OCI-LY3 (cell line): Measurements from ENCODE around the gene PDE7B.
"Not testable (repeated sequence)": the region's sequence is repeated elsewhere in the genome, so short reads cannot be mapped to it uniquely, and the experiment has no call there.

Source experiments
- H2AFZ ChIP-seq: fragments of 200-600, 300-600 bp; shearing (Covaris generic); 2 replicates; pipeline ENCODE4 v1.6.0; 2014; ENCODE audit warnings: antibody characterized with exemption, low read depth, low read length
- H3K27ac ChIP-seq: fragments of 200-600, 300-600 bp; sonication (generic); 2 replicates; pipeline ENCODE4 v1.5.1; 2014; ENCODE audit warnings: mild to moderate bottlenecking, low read length, moderate library complexity, mixed read lengths
- H3K27me3 ChIP-seq: fragments of 200-600, 300-600 bp; sonication (generic); 2 replicates; pipeline ENCODE4 v1.6.1; 2014; ENCODE audit warnings: low read depth, low read length, mixed read lengths
- H3K36me3 ChIP-seq: fragments of 200-600, 300-600 bp; sonication (generic); replicated peaks from 2 replicates; pipeline ENCODE3; 2014; ENCODE audit warnings: low read depth, low read length, mixed read lengths
- H3K4me1 ChIP-seq: fragments of 300-600, 200-600 bp; sonication (generic); 2 replicates; pipeline ENCODE4 v1.6.1; 2014; ENCODE audit warnings: low read length, mixed read lengths
- H3K4me2 ChIP-seq: fragments of 200-600, 300-600 bp; sonication (generic); 2 replicates; pipeline ENCODE4 v1.6.1; 2014; ENCODE audit warnings: low read length, mixed read lengths
- H3K4me3 ChIP-seq: fragments of 300-600, 200-600 bp; sonication (generic); 2 replicates; pipeline ENCODE4 v1.5.1; 2014; ENCODE audit warnings: antibody characterized with exemption, mild to moderate bottlenecking, low read length, moderate library complexity
- H3K79me2 ChIP-seq: fragments of 300-600, 200-600 bp; shearing (Covaris generic); 2 replicates; pipeline ENCODE4 v1.6.1; 2014; ENCODE audit warnings: mild to moderate bottlenecking, low read length, mixed read lengths
- H3K9ac ChIP-seq: fragments of 300-600, 200-600 bp; shearing (Covaris generic); 2 replicates; pipeline ENCODE4 v1.6.0; 2014; ENCODE audit warnings: mild to moderate bottlenecking, low read length, moderate library complexity
- H3K9me3 ChIP-seq: fragments of 200-600, 300-600 bp; shearing (Covaris generic); 2 replicates; pipeline ENCODE4 v1.6.1; 2014; ENCODE audit warnings: low read length, mixed read lengths; ENCODE audit not compliant: insufficient read depth
- H4K20me1 ChIP-seq: fragments of 200-600, 300-600 bp; sonication (generic); 2 replicates; pipeline ENCODE4 v1.6.1; 2016; ENCODE audit warnings: low read length, mixed read lengths; ENCODE audit not compliant: insufficient read depth
- CTCF ChIP-seq: fragments of 200-600, 300-600 bp; sonication (generic); IDR thresholded peaks from 2 replicates; pipeline ENCODE4 v1.5.1; 2014; ENCODE audit warnings: antibody characterized with exemption, low read length, low read depth
- EZH2phosphoT487 ChIP-seq: fragments of 200-600 bp; shearing (Covaris generic); IDR thresholded peaks from 2 replicates; pipeline ENCODE4 v1.6.1; 2018; ENCODE audit warnings: antibody characterized with exemption, mixed run types, low read depth

PDE7B gene

GRCh38 chr6:135861189-135861588 lies 9.7 kb downstream of the PDE7B start:
- Histone ChIP-seq H3K27ac (no peak overlapping the region), H3K27me3 (no peaks in the 10 kb centered on the region), H3K9ac (no peak overlapping the region), H4K20me1 (no peaks in the 10 kb centered on the region), H3K36me3 (no peaks in the 10 kb centered on the region), H3K79me2 (no peaks in the 10 kb centered on the region), H3K4me1 (peaks cover 20% of the 10 kb centered on the region), H3K9me3 (no peaks in the 10 kb centered on the region), H3K4me2 (peak overlapping the region; percentile 48; the same call in 1 of the 2 replicates), H2AFZ (no peak overlapping the region), H3K4me3 (no peak overlapping the region)
- TF ChIP-seq CTCF (no peak), EZH2phosphoT487 (no peak)

GRCh38 chr6:135864929-135865328 lies 13.4 kb downstream of the PDE7B start:
- H3K79me2 ChIP-seq, H3K4me3 ChIP-seq, H3K27ac ChIP-seq, H3K9ac ChIP-seq, H2AFZ ChIP-seq, H3K36me3 ChIP-seq, H3K9me3 ChIP-seq, H4K20me1 ChIP-seq, H3K27me3 ChIP-seq, H3K4me2 ChIP-seq: not testable (repeated sequence)
- peaks cover 20% of the 10 kb centered on the region for H3K4me1 ChIP-seq

- no peak overlapping the region for H3K9ac ChIP-seq
- no peaks in the 10 kb centered on the region for H3K27me3 ChIP-seq
- no peaks in the 10 kb centered on the region for H4K20me1 ChIP-seq
- no peak overlapping the region for H3K4me2 ChIP-seq
- H3K79me2 ChIP-seq = no peaks in the 10 kb centered on the region
- no peak overlapping the region for H3K4me3 ChIP-seq
- H3K9me3 ChIP-seq = no peaks in the 10 kb centered on the region
- H3K36me3 ChIP-seq = no peaks in the 10 kb centered on the region
- no peak overlapping the region for H2AFZ ChIP-seq
- no peak overlapping the region for H3K27ac ChIP-seq
- TF ChIP-seq EZH2phosphoT487 (no peak), CTCF (no peak)
- peaks cover 12% of the 10 kb centered on the region for H3K4me1 ChIP-seq
Measured at GRCh38 chr6:135866445-135867123, 15.1 kb downstream of the PDE7B start.

- Histone ChIP-seq H3K9ac (no peak overlapping the region), H4K20me1 (no peaks in the 10 kb centered on the region), H3K4me3 (no peak overlapping the region), H3K9me3 (no peaks in the 10 kb centered on the region), H2AFZ (no peak overlapping the region), H3K27ac (no peak overlapping the region), H3K4me2 (no peak overlapping the region), H3K79me2 (no peaks in the 10 kb centered on the region), H3K27me3 (no peaks in the 10 kb centered on the region), H3K4me1 (peaks cover 4% of the 10 kb centered on the region), H3K36me3 (no peaks in the 10 kb centered on the region)
- TF ChIP-seq EZH2phosphoT487 (no peak), CTCF (no peak)
Measured at GRCh38 chr6:135867332-135867731, 15.8 kb downstream of the PDE7B start.
